Adrenal gland (tissue), 5 donors: Measurements from ENCODE around the gene AHI1.

Source experiments
- CTCF ChIP-seq, 6 experiments: fragments of 450-650 bp in 4 of 6; fragments of 200-600 bp in 2 of 6; sonication (generic) in 1 of 6; IDR thresholded peaks; 1 replicate in 5 of 6; 2 replicates in 1 of 6; pipeline versions ENCODE4 v1.5.1 to v1.8.0; 2016 to 2021; ENCODE audit warnings: antibody characterized with exemption in 6 of 6, mild to moderate bottlenecking in 2 of 6, moderate library complexity in 1 of 6
- POLR2A ChIP-seq, 2 donors: fragments of 450-650 bp; IDR thresholded peaks; one replicate each; pipeline ENCODE4 v1.6.1; 2017; ENCODE audit warnings: antibody characterized with exemption in 2 of 2, mild to moderate bottlenecking in 2 of 2, moderate library complexity in 1 of 2
- donor health status: DM: no; HTN: no; CAD: no.

DNA sequence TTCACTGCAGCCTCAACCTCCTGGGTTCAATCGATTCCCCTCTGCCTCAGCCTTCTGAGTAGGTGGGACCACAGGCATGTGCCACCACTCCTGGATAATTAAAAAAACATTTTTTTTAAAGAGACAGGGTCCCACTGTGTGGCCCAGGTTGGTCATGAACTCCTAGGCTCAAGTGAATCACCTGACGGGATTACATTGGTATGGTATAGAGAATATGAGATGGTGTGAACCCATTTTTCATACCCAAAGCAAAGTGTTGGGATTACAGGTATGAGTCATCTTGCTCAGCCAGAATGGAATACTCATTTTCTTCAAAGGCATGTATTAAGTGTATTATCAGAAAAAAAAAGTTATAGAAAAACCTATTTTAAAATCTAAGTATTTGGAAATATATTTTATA, 114.2 kb downstream of the AHI1 start:
- TF ChIP-seq CTCF (IDR thresholded peaks at IDR 0.05) = no peak
- TF ChIP-seq POLR2A (IDR thresholded peaks at IDR 0.05) = no peak
